Activated naive CD4-positive, alpha-beta T cell (primary cell): ENCODE measurements around the gene TMEM47.

ENCODE experiments used
- DNase-seq, 4 experiments: peaks; one replicate each; lab custom pipeline; 2025; lab: John Stamatoyannopoulos, UW

TMEM47 gene

DNA sequence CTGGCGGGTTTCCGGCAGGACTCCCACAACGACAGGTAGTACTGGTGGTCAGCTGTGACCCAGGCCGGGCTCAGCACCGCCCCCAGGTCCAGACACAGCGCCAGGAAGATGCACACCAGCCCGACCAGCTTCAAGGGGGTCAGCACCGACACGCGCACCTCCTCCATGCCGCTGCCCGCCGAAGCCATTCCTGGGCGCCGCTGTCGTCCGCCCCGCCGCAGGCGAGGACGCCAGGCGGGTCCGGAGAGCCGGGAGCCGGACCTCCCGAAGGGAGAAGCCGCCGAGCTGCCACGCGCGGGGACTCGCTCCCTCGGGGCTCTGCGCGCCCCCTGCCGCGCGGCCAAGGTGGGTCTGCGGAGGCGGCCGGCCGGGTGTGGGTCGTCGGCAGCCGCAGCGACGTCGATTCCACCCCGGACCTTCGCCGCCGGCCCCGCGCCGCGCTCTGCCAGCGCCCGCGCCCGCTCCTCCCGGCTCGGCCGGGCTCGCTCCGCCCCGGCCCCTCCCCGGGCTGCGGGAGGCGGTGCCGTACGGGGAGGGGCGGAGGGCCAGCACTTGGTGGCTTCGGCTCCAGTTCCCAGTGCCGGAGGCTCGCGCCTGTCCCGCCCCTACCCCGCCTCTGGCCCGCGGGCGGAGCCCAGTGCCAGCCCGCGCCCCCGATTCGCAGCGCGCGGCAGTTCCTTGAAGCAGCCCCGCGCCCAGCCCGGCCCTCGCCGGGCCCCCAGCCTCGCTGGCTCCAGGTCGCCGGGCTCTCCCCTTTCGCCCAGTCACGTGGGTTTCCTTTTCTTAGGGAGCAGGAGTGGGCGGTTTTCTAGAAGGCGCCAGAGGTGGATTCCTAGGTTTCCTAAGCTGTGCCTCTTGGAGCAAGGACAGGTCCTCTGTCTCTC lies at the start of gene TMEM47:
TMEM47 (minus strand) TSS at position 444 of the 884 bp plus-strand sequence; CDS start at position 188, 256 bp downstream.
- no peak for DNase-seq

GRCh38 chrX:34687095-34687494 lies 30.0 kb upstream of the TMEM47 start:
- DNase-seq = no peak

GRCh38 chrX:34659575-34659974 lies 2.5 kb upstream of the TMEM47 start:
- no peak for DNase-seq

GRCh38 chrX:34658326-34658725 lies 1.2 kb upstream of the TMEM47 start:
- no peak for DNase-seq

DNA sequence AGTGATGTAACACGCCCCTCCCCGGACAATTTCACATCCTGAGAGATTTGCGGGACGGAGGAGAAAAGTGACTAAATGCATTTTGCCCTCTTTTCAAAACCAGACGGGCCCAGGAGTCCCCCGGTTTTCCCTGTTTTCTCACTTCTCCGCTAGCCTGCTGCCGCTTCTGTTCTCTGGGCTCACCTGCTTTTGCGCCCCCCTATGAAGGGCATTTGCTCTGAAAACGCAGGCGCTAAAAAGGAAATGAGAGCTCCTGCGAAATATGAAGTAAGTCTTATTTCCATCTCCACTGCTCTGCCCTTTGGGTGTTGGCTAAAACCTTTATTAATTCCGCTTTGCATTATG lies 613 bp upstream of the TMEM47 start:
- no peak for DNase-seq

- DNase-seq = no peak
These were observed 631 bp downstream of the TMEM47 start for GRCh38 chrX:34656467-34656841.

DNA sequence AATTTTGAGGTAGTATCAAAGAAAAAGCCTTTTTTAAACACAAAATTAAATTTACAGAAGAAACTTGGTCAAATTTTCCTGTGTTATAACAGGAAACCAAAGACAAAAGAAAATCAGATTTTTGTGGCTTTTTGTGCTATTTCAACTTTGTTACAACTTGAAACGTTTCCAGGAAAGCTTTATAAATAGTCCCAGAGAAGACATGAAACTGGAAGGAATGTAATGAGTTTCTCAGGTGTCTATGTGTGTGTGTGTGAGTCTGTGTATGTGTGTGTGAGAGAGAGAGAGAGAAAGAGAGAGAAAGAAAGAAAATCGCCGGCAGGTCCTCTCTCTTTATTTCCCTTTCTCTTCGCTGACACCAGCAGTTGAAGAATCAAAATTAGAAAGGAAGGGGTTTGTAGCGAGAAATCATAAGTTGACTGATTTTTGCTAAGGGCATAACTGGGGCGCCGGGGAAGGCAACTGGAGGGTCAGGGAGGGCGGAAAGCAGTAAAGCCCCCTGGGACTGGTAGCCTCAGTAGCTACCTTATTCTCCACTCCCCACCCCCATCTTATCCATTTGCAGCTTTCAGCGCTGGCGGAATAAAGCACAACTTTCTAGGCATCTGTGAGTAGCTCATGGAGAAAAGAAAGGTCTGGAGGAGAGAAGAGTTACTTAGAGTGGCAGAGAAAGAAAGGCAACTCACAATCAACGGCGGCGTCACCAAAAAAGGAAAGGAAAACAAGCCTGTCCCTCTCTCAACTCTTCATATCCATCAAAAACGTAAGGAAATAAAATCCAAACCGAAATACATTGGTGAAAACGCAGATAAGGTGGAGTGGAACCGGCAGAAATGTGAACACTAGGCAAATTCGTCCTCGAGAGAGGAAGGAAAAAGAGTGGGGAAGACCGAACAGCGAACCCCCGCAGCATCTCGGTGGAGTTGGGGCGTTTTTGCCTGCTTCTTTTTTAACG lies 1.3 kb downstream of the TMEM47 start:
- no peak for DNase-seq

DNA sequence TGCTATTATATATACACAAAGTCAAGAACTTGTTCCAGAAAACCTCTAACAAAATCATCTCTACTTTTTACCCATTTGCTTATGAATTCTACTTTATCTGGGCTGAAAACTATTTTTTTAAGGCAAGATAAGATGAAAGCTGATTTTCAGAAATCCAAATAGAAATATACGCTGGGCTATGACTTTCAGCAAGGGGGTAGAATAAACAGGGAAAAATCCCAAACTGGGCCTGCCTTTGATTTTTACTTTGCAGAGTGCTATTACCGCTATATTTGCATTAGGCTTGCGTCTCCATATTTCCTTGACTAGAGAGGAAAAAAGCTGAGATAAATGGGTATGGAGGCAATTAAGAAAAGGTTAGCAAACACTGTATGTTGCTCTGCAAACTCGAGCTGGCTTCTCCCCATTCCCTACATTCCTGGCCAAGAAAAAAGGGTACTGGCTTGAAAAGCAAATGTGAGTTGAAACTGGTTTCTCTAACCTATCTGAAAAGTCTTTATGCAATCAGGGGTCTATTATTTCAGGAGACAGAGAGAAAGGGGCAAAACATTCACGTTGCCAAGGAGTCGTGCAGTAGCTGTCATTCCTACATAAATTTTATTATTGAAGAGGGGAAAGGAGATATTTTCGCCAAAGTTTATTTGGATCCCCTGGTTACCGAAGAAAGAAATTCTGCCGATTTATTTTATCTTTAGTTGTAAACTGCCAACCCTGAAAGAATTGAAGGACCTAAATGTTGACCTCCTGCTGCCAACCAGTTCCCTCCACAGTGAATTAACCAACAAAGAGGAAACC lies 2.2 kb downstream of the TMEM47 start:
- DNase-seq = no peak

DNA sequence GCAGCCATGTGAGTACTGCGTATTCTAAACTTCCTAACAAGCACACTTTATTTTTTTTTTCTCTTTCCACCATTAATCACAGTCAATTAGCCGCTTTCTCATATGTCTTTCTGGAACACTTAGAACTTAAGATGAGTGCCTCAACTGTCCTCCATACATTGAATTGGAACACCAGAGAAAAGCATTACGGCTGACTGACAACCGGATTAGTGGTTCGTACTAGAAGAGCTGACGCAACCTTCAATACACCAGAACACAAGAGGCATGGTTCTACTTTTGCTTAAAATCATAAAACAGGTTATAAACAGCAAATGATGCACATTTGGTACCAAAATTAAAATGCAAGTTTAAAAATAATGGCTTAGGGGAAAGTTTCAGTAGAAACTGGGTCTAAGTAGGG lies 3.3 kb downstream of the TMEM47 start:
- DNase-seq = no peak

DNA sequence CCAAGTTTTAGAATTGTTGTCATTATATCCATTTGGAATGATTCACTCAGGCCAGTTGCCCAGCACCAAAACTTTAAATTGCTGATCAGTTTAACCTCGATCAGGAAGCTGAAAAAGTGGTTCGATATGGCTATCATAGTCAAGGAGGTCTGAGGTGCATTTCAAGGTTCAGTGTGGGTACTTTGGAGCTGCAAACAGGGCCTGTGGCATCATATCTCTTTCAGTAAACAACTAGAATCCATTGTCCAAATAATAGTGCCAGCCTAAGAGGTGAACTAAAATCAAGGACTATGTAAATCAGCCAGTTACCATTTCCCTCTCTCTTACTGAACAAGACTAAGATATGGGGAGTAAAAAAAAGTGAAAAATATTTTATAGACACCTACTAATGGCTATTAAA lies 14.2 kb downstream of the TMEM47 start:
- no peak for DNase-seq

DNA sequence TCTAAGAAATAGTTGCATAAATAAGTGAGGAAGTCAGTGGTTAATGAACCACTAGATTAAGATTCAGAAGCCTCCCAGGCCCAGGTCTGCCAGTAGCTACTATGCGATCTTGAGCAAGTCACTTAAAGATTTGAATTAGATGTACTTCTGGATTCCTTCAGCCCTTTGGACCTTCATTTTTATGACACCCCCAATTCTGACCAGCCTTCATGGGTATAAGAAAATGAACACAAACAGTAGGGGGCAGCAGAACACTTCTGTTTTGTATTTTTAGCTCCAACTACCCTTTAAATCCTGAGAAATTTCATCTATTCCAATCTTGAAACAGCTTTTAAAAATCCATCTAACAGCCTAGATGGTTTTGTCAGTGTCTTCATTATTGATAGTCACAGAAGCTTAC lies 19.0 kb downstream of the TMEM47 start:
- no peak for DNase-seq

DNA sequence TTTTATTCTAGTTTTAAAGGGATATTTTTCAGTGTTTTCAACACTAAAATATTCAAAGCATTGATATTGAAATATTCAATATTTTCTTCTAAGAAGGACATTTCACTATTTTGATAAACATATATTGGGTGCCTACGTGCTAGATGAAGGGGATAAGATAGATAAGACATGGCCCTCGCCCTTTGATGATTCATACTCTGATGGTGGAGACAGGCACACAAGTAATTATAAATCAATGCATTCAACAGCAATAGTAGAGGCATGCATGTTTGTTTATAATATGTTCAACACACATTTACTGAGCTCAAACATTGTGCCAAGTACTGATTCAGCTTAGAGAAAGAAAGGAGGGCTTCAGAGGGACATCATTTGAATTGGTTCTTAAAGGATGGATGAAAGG lies 22.7 kb downstream of the TMEM47 start:
- DNase-seq = no peak

- DNase-seq = no peak
These were observed 24.7 kb downstream of the TMEM47 start for GRCh38 chrX:34632384-34632783.

GRCh38 chrX:34631479-34632220 lies 25.4 kb downstream of the TMEM47 start:
- DNase-seq = no peak

DNA sequence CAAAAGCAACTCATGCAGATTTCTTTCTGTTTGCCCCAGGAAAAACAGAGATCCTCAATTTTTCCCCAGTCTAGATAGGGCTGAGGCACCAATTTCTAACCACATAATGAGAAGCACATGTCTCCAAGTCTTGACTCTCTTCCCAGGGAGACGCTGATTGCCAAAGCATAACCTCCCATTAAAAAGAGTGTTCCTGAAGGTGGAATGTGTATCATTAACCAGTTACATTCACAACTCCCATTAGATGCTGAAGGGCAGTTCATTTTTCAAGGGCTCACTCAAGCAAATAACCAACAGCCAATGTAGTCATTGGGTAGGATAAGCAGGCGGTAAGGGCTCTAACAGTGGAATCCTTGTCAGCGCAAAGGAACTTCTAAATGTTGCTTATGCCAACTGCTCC lies 27.5 kb downstream of the TMEM47 start:
- no peak for DNase-seq

DNA sequence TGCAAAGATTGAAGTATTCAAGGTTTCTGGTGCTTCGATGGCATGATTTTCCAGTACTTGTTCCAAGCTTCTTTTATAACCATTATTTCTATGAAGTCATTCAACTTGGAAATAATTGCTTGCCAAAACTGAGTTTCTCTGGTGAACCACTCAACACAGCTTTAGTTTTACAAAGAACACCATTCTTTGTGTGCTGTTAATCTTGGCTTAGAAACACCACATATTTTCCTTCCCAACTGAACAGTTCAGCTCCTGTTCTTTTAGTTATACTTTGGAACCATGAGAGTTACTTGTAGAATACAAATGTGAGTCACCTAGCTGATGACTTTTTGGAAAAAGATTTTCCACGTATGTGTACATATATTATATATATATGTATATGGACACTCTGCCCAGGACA lies 32.7 kb downstream of the TMEM47 start:
- no peak for DNase-seq

DNA sequence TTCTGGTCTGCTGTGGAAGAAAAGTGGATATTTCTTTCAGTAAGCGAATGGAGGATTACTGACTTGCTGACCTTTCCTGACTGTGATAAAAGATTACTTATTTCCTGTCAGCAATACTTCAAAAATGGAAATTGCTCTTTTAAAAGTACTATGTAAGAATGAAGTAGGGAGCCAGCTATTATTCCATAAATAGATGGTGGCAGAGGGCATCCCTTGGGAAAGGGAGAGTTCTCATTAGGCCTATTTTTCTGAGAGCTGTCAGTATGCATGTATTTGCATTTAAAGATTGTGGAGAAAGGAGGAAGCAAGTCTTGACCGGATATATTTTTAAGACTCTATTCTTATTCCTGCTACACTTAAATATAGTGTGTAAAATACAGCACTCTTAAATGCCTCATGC lies 37.2 kb downstream of the TMEM47 start:
- DNase-seq = no peak

GRCh38 chrX:34612036-34612435 lies 45.0 kb downstream of the TMEM47 start:
- DNase-seq = no peak

- DNase-seq = no peak
These were observed 58.7 kb downstream of the TMEM47 start for GRCh38 chrX:34598362-34598761.

- no peak for DNase-seq
These were observed 70.1 kb downstream of the TMEM47 start for GRCh38 chrX:34586936-34587335.

DNA sequence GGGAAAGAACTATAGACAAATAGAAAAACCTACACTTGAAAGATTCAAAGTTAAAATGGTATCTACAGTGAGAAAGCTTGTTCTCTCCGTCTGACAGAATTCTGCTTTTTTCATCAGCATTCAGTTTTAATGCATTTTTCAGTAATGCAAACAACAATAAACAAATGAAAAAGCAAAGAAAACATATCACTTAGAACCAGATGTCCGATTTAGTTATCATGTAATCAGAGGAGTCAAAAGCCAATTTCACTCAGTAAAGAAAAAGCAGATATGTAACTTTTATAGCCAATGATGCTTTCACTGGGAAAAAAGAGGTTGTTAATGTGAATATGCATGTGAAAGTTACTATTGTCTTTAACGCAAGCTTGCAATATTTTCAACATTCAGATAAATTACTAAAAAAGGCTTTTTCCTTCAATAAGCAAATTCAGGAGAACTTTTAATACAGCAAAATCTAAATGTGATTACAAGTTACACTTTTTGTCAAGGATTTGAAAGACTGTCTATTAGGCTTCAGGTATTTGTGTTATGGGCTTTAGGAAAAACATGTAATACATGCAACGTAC lies 70.7 kb downstream of the TMEM47 start:
- DNase-seq = no peak
